Occipital lobe (tissue), 2 donors: Measurements from ENCODE around the gene KCNK6. TPM values are rescaled to one million over a fixed set of nuclear protein-coding genes. Genes with fewer than 3 reads are reported as not detected.

ENCODE experiments used
- DNase-seq: peaks from one replicate; lab custom pipeline; 2025; lab: John Stamatoyannopoulos, UW
- total RNA-seq: library from RNA; depleted of rRNA; stranded (reverse); fragments of >200 nt; gene quantifications from one replicate; pipeline ENCODE4 v1.2.3, GENCODE V29; 2014

The KCNK6 gene
- total RNA-seq, 1 donor from 2014 or later, result 0.31 TPM

- no peak for DNase-seq
These were observed 25.6 kb upstream of the KCNK6 start for GRCh38 chr19:38294090-38294489.

- no peak for DNase-seq
These were observed 20.6 kb upstream of the KCNK6 start for GRCh38 chr19:38298821-38299680.

- no peak for DNase-seq
These were observed 15.9 kb upstream of the KCNK6 start, which contains the start of gene C19orf33 for GRCh38 chr19:38303517-38304351. Gene C19orf33, plus strand, starts transcription at chr19:38304251. Its CDS starts 11 bp downstream, at chr19:38304262.

- DNase-seq, result no peak
These were observed 15.2 kb upstream of the KCNK6 start for GRCh38 chr19:38304352-38304865.

GRCh38 chr19:38304866-38305429 lies 14.7 kb upstream of the KCNK6 start:
- DNase-seq, result no peak

GRCh38 chr19:38306236-38306635 lies 13.4 kb upstream of the KCNK6 start:
- DNase-seq, result no peak

- no peak for DNase-seq
These were observed 12.6 kb upstream of the KCNK6 start for GRCh38 chr19:38307076-38307475.

GRCh38 chr19:38307597-38307996 lies 12.0 kb upstream of the KCNK6 start:
- no peak for DNase-seq

GRCh38 chr19:38308006-38308766 lies 11.5 kb upstream of the KCNK6 start:
- no peak for DNase-seq

GRCh38 chr19:38308926-38309614 lies 10.6 kb upstream of the KCNK6 start:
- DNase-seq, result no peak

GRCh38 chr19:38309615-38310278 lies 9.9 kb upstream of the KCNK6 start:
- no peak for DNase-seq

- no peak for DNase-seq
These were observed 9.4 kb upstream of the KCNK6 start for GRCh38 chr19:38310279-38310670.

- no peak for DNase-seq
These were observed 8.7 kb upstream of the KCNK6 start for GRCh38 chr19:38310986-38311385.

- DNase-seq, result peak; percentile 99
These were observed 3.8 kb upstream of the KCNK6 start, which contains the start of gene YIF1B for GRCh38 chr19:38315657-38316476. Gene YIF1B, minus strand, starts transcription at chr19:38315947. Its CDS starts 30 bp downstream, at chr19:38315917.

- no peak for DNase-seq
These were observed 3.1 kb upstream of the KCNK6 start for GRCh38 chr19:38316477-38317067.

- DNase-seq, result no peak
These were observed 2.5 kb upstream of the KCNK6 start for GRCh38 chr19:38317104-38317612.

GRCh38 chr19:38318660-38319059 lies 985 bp upstream of the KCNK6 start:
- DNase-seq, result no peak

GRCh38 chr19:38320969-38321339 lies 1.3 kb downstream of the KCNK6 start:
- no peak for DNase-seq
